Measurements from ENCODE around the gene MDM1. TPM values are rescaled to one million over a fixed set of nuclear protein-coding genes. Genes with fewer than 3 reads are reported as not detected.

Gene MDM1
- total RNA-seq, 1 experiment from 2014 or later, result 10.6 TPM

GRCh38 chr12:68354977-68355541, 22.9 kb upstream of the MDM1 start:
- Histone ChIP-seq H2BK15ac (ENCODE audit: low read depth, low read length) (no peak overlapping the region), H3K23ac (ENCODE audit: insufficient read length, low read depth, low read length) (no peak overlapping the region), H4K8ac (replicated peaks; ENCODE audit: insufficient read length, low read depth, low read length) (no peak overlapping the region), H2AK5ac (ENCODE audit: insufficient read length, low read length) (no peak overlapping the region), H3K9ac (ENCODE audit: extremely low read depth, insufficient read length, low read length) (no peak overlapping the region), H2BK12ac (ENCODE audit: insufficient read length, low read depth, low read length) (no peak overlapping the region), H3K56ac (ENCODE audit: insufficient read length, low read depth, low read length) (no peak overlapping the region), H4K91ac (ENCODE audit: insufficient read length, low read depth, low read length) (no peak overlapping the region), H3T11ph (ENCODE audit: low read length) (no peak overlapping the region), H2BK5ac (ENCODE audit: insufficient read length, low read length) (no peak overlapping the region), H3K18ac (ENCODE audit: insufficient read length, low read depth, low read length) (no peak overlapping the region), H4K20me1 (ENCODE audit: control insufficient read depth, insufficient read depth, insufficient read length) (no peaks in the 10 kb centered on the region), H3K79me1 (ENCODE audit: insufficient read depth, low read depth, low read length, poor library complexity, severe bottlenecking) (no peaks in the 10 kb centered on the region), H3K9me3 (ENCODE audit: control insufficient read depth, low read depth, low read length) (no peaks in the 10 kb centered on the region), H2BK20ac (ENCODE audit: low read depth, low read length, poor library complexity, severe bottlenecking) (no peak overlapping the region), H2BK120ac (ENCODE audit: low read depth, low read length, poor library complexity, severe bottlenecking) (no peak overlapping the region), H3K4ac (ENCODE audit: low read depth, low read length) (no peak overlapping the region), H3K14ac (ENCODE audit: insufficient read depth, low read length) (no peak overlapping the region), H3K23me2 (ENCODE audit: insufficient read length, low read depth, low read length, poor library complexity, severe bottlenecking) (peaks cover 3% of the 10 kb centered on the region), H3K27me3 (ENCODE audit: insufficient read depth, low read length) (no peaks in the 10 kb centered on the region), H4K5ac (ENCODE audit: insufficient read length, low read depth, low read length) (no peak overlapping the region), H3K4me2 (ENCODE audit: insufficient read depth, insufficient read length, low read length) (no peak overlapping the region), H2AFZ (ENCODE audit: low read length) (no peak overlapping the region), H3K4me1 (ENCODE audit: insufficient read depth, low read length) (no peaks in the 10 kb centered on the region), H3K27ac (ENCODE audit: insufficient read length, low read depth, low read length) (no peak overlapping the region), H3K79me2 (ENCODE audit: insufficient read depth, low read length) (no peaks in the 10 kb centered on the region; the same call in 1 of the 2 replicates)
- no peak overlapping the region for H3K27ac Mint-ChIP-seq
- DNase-seq, result no peak
- H3K9me3 Mint-ChIP-seq, result no peaks in the 10 kb centered on the region
- TF ChIP-seq, protein P1, sequence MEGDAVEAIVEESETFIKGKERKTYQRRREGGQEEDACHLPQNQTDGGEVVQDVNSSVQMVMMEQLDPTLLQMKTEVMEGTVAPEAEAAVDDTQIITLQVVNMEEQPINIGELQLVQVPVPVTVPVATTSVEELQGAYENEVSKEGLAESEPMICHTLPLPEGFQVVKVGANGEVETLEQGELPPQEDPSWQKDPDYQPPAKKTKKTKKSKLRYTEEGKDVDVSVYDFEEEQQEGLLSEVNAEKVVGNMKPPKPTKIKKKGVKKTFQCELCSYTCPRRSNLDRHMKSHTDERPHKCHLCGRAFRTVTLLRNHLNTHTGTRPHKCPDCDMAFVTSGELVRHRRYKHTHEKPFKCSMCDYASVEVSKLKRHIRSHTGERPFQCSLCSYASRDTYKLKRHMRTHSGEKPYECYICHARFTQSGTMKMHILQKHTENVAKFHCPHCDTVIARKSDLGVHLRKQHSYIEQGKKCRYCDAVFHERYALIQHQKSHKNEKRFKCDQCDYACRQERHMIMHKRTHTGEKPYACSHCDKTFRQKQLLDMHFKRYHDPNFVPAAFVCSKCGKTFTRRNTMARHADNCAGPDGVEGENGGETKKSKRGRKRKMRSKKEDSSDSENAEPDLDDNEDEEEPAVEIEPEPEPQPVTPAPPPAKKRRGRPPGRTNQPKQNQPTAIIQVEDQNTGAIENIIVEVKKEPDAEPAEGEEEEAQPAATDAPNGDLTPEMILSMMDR (conservative IDR thresholded peaks at IDR 0.05), result no peak
- H3K27me3 Mint-ChIP-seq (ENCODE audit: low read depth), result peaks cover 42% of the 10 kb centered on the region
- H3K36me3 Mint-ChIP-seq (ENCODE audit: insufficient read depth in 1 of 3, low read depth in 3 of 3), result no peaks in the 10 kb centered on the region
- H3K4me1 Mint-ChIP-seq, result peaks cover 14 to 27% of the 10 kb centered on the region in 2 experiments
- H3K4me3 Mint-ChIP-seq, result no peak overlapping the region
- WGBS (ENCODE audit: extremely low coverage, insufficient read length, low lambda C conversion rate), result no CpG with 5 or more reads among the region's 4 CpGs

Measured in H9 (cell line).